Chondrocyte (in vitro differentiated cells): Measurements from ENCODE around the gene PARK7. TPM values are rescaled to one million over a fixed set of nuclear protein-coding genes. Genes with fewer than 3 reads are reported as not detected.

Experiments
- DNase-seq: peaks from one replicate; pipeline ENCODE4 v3.0.0; 2021; ENCODE audit warnings: mixed read lengths, low spot score
- H3K27ac Mint-ChIP-seq: one replicate; pipeline ENCODE4 v1.8.0; 2021; ENCODE audit warnings: mild to moderate bottlenecking, moderate library complexity, mixed read lengths; ENCODE audit not compliant: unreplicated experiment
- H3K27me3 Mint-ChIP-seq: 2 replicates; pipeline ENCODE4 v1.8.0; 2021; ENCODE audit warnings: low read depth, mixed read lengths
- H3K36me3 Mint-ChIP-seq: 2 replicates; pipeline ENCODE4 v1.8.0; 2021; ENCODE audit warnings: low read depth, mixed read lengths
- H3K4me1 Mint-ChIP-seq: 2 replicates; pipeline ENCODE4 v1.8.0; 2021; ENCODE audit warnings: low read depth, mild to moderate bottlenecking, mixed read lengths
- H3K4me3 Mint-ChIP-seq: one replicate; pipeline ENCODE4 v1.8.0; 2021; ENCODE audit warnings: mild to moderate bottlenecking, moderate library complexity, mixed read lengths; ENCODE audit not compliant: unreplicated experiment
- H3K9me3 Mint-ChIP-seq: 2 replicates; pipeline ENCODE4 v1.8.0; 2021; ENCODE audit warnings: low read depth, mixed read lengths
- CTCF ChIP-seq: fragments of 200-600 bp; sonication (generic); IDR thresholded peaks from 2 replicates; pipeline ENCODE4 v1.5.0; 2021; ENCODE audit warnings: antibody characterized with exemption, mild to moderate bottlenecking, moderate library complexity
- total RNA-seq: library from RNA; stranded (reverse); gene quantifications from 3 replicates; pipeline ENCODE4 v1.2.1, GENCODE V29; 2021

PARK7 gene
- total RNA-seq, 1 donor from 2014 or later, result 250 TPM

DNA sequence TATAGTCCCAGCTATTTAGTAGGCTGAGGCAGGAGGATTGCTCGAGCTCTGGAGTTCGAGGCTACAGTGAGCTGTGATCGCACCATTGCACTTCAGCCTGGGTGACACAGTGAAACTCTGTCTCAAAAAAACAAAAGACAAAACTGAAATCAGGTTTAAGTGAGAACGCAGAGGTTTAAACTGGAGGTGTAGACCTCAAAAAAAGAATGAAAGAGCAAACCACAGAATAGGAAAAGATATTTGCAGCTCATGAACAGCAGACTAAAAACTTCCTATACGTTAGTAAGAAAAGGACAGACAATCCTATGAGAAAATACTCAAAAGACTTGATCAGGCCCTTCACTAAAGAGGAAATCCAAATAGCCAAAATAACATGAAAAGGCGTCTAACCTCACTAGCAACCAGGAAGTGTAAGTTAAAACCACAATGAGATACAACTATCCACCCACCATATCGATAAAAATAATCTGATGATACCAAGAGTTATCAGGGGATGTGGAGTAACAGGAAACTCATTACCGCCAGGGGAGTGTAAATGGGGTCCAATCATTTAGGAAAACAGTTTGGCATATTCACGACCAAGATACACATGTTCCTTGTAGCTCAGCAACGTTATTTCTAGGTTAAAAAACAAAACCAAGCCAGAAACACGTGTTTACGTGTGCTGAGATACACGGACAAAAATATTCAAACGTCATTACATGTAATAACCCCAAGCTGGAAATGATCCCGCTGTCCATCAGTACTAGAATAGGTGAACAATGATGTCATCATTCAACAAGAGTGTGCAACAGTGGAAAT lies 30.7 kb upstream of the PARK7 start:
- no peak for TF ChIP-seq CTCF
- no peaks in the 10 kb centered on the region for H3K4me1 Mint-ChIP-seq

GRCh38 chr1:7931446-7931812 lies 30.1 kb upstream of the PARK7 start:
- Mint-ChIP-seq H3K9me3 (no peaks in the 10 kb centered on the region), H3K4me3 (no peak overlapping the region), H3K36me3 (peaks cover 1% of the 10 kb centered on the region), H3K27ac (no peak overlapping the region), H3K27me3 (peaks cover 42% of the 10 kb centered on the region), H3K4me1 (no peaks in the 10 kb centered on the region)
- no peak for TF ChIP-seq CTCF
- DNase-seq, result no peak

More for the DNA sequence above, 30.7 kb upstream of the PARK7 start:
- no peaks in the 10 kb centered on the region for H3K9me3 Mint-ChIP-seq
- DNase-seq, result no peak
- H3K36me3 Mint-ChIP-seq, result peaks cover 1% of the 10 kb centered on the region
- no peak overlapping the region for H3K27ac Mint-ChIP-seq
- H3K27me3 Mint-ChIP-seq, result peaks cover 38% of the 10 kb centered on the region
- H3K4me3 Mint-ChIP-seq, result no peak overlapping the region

- Mint-ChIP-seq H3K36me3 (no peaks in the 10 kb centered on the region), H3K27me3 (peaks cover 46% of the 10 kb centered on the region), H3K27ac (no peak overlapping the region), H3K9me3 (no peaks in the 10 kb centered on the region), H3K4me1 (no peaks in the 10 kb centered on the region), H3K4me3 (no peak overlapping the region)
- no peak for DNase-seq
- no peak for TF ChIP-seq CTCF
Observed at GRCh38 chr1:7932524-7933138, 28.9 kb upstream of the PARK7 start.

DNA sequence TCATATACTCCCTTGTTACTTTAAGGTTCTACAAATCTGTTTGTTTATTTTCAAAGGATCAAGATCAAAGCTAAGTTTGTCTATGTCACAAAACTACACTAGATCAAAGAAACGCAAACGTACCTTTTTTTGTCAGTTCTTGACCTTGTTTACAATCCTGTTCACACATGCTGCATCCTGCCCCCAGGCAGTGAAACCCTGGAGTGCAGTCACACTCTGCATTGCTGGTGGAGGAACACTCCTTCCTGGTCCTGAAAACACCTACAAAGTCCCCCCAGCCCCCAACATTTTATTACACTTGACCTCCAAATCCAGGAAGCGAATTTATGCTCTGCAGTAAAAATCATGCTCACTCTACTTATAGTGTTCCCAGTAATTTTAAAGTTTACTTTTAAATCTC lies 23.4 kb upstream of the PARK7 start:
- no peaks in the 10 kb centered on the region for H3K9me3 Mint-ChIP-seq
- H3K4me1 Mint-ChIP-seq, result peaks cover 23% of the 10 kb centered on the region
- H3K4me3 Mint-ChIP-seq, result no peak overlapping the region
- no peak for DNase-seq
- no peak overlapping the region for H3K27ac Mint-ChIP-seq
- TF ChIP-seq CTCF, result no peak
- no peaks in the 10 kb centered on the region for H3K36me3 Mint-ChIP-seq
- peaks cover 51% of the 10 kb centered on the region for H3K27me3 Mint-ChIP-seq

- Mint-ChIP-seq H3K27ac (no peak overlapping the region), H3K4me3 (no peak overlapping the region), H3K36me3 (no peaks in the 10 kb centered on the region), H3K4me1 (peaks cover 23% of the 10 kb centered on the region), H3K27me3 (peaks cover 47% of the 10 kb centered on the region), H3K9me3 (no peaks in the 10 kb centered on the region)
- no peak for TF ChIP-seq CTCF
- no peak for DNase-seq
Observed at GRCh38 chr1:7940034-7940433, 21.5 kb upstream of the PARK7 start.
